OCI-LY1 (cell line): ENCODE results near the gene GFRA4.

Experiments
- H2AFZ ChIP-seq: fragments of 200-600 bp; sonication (generic), shearing (Covaris generic); 2 replicates; pipeline ENCODE4 v1.6.0; 2014; ENCODE audit warnings: antibody characterized with exemption, mild to moderate bottlenecking, low read length
- H3F3A ChIP-seq: fragments of 200-600 bp; sonication (generic), shearing (Covaris generic); 2 replicates; pipeline ENCODE4 v1.6.0; 2014; ENCODE audit warnings: mild to moderate bottlenecking, antibody characterized with exemption, low read length, moderate library complexity; ENCODE audit not compliant: insufficient read depth
- H3K27ac ChIP-seq: fragments of 200-600 bp; sonication (generic); 2 replicates; pipeline ENCODE4 v1.5.1; 2014; ENCODE audit warnings: low read length, mixed run types, mild to moderate bottlenecking, low read depth; ENCODE audit not compliant: poor library complexity, severe bottlenecking
- H3K27me3 ChIP-seq: fragments of 200-600 bp; sonication (generic); 2 replicates; pipeline ENCODE4 v1.6.0; 2014; ENCODE audit warnings: antibody characterized with exemption, mild to moderate bottlenecking, low read length, moderate library complexity; ENCODE audit not compliant: insufficient read depth
- H3K36me3 ChIP-seq: fragments of 200-600 bp; sonication (generic); 2 replicates; pipeline ENCODE4 v1.6.1; 2014; ENCODE audit warnings: mild to moderate bottlenecking, antibody characterized with exemption, low read length, moderate library complexity, mixed read lengths; ENCODE audit not compliant: insufficient read depth
- H3K4me1 ChIP-seq: fragments of 200-600 bp; sonication (generic); 2 replicates; pipeline ENCODE4 v1.5.1; 2014; ENCODE audit warnings: mild to moderate bottlenecking, low read length, moderate library complexity; ENCODE audit not compliant: insufficient read depth, severe bottlenecking
- H3K4me2 ChIP-seq: fragments of 200-600 bp; sonication (generic), shearing (Covaris generic); 2 replicates; pipeline ENCODE4 v1.6.1; 2014; ENCODE audit warnings: low read length
- H3K4me3 ChIP-seq: fragments of 200-600 bp; sonication (generic); 2 replicates; pipeline ENCODE4 v1.5.1; 2014; ENCODE audit warnings: low read length, low read depth, mild to moderate bottlenecking, mixed read lengths; ENCODE audit not compliant: poor library complexity, severe bottlenecking
- H3K79me2 ChIP-seq: fragments of 200-600 bp; shearing (Covaris generic); 2 replicates; pipeline ENCODE4 v1.6.1; 2016; ENCODE audit warnings: mixed run types, low read length, mixed read lengths; ENCODE audit not compliant: insufficient read depth
- H3K9ac ChIP-seq: fragments of 200-600 bp; sonication (generic), shearing (Covaris generic); 2 replicates; pipeline ENCODE4 v1.6.1; 2014; ENCODE audit warnings: mild to moderate bottlenecking, low read length, mixed read lengths
- H3K9me2 ChIP-seq: fragments of 200-600 bp; sonication (generic), shearing (Covaris generic); 2 replicates; pipeline ENCODE4 v1.6.1; 2014; ENCODE audit warnings: low read depth, mild to moderate bottlenecking, low read length, mixed read lengths
- H3K9me3 ChIP-seq: fragments of 200-600 bp; shearing (Covaris generic); 2 replicates; pipeline ENCODE4 v1.6.1; 2014; ENCODE audit warnings: low read length, mixed read lengths
- H4K20me1 ChIP-seq: fragments of 200-600 bp; sonication (generic), shearing (Covaris generic); 2 replicates; pipeline ENCODE4 v1.6.0; 2016; ENCODE audit warnings: mild to moderate bottlenecking, low read length; ENCODE audit not compliant: insufficient read depth
- EZH2 ChIP-seq: fragments of 200-600 bp; sonication (generic), shearing (Covaris generic); IDR thresholded peaks from 2 replicates; pipeline ENCODE4 v1.8.0; 2017; ENCODE audit warnings: borderline replicate concordance, mixed run types, mild to moderate bottlenecking, antibody characterized with exemption, low read length, moderate library complexity, mixed read lengths
- TF ChIP-seq, protein P1 (sequence below): fragments of 200-600 bp; sonication (generic), shearing (Covaris generic); IDR thresholded peaks from 2 replicates; pipeline ENCODE4 v1.5.1; 2017; ENCODE audit warnings: mild to moderate bottlenecking, antibody characterized with exemption, low read length, moderate library complexity, mixed read lengths

GFRA4 gene

DNA sequence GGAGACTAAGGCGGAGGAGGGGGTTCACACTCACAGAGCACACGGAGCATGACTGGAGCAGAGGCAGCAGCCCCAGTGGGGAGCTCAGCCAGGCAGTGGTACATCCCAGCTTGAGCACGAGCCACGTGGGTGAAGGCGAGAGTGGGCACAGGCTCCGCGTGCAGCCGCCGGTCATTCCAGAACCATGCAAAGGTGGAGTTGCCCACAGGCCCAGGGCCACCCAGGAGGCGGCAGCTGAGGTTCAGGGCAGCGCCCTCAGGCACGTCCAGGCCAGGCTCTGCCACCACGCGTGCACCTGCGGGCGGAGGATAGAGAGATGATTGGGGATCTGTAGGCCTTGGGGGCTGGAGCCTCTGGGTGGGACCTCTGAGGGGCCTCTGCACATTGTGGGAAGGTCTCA, 28.1 kb upstream of the GFRA4 start:
- Histone ChIP-seq H3K4me3 (no peak overlapping the region), H3K27me3 (no peaks in the 10 kb centered on the region; the same call in 1 of the 2 replicates), H3K9me3 (0 out of 2 replicates have a peak, but pooled peaks cover under 1% of the 10 kb centered on the region), H3K36me3 (no peaks in the 10 kb centered on the region), H3K79me2 (no peaks in the 10 kb centered on the region), H3K27ac (no peak overlapping the region), H4K20me1 (no peaks in the 10 kb centered on the region), H3K4me1 (no peaks in the 10 kb centered on the region), H3K9ac (no peak overlapping the region), H3K9me2 (no peaks in the 10 kb centered on the region), H2AFZ (no peak overlapping the region), H3F3A (no peaks in the 10 kb centered on the region), H3K4me2 (no peak overlapping the region)
- TF ChIP-seq, protein P1, sequence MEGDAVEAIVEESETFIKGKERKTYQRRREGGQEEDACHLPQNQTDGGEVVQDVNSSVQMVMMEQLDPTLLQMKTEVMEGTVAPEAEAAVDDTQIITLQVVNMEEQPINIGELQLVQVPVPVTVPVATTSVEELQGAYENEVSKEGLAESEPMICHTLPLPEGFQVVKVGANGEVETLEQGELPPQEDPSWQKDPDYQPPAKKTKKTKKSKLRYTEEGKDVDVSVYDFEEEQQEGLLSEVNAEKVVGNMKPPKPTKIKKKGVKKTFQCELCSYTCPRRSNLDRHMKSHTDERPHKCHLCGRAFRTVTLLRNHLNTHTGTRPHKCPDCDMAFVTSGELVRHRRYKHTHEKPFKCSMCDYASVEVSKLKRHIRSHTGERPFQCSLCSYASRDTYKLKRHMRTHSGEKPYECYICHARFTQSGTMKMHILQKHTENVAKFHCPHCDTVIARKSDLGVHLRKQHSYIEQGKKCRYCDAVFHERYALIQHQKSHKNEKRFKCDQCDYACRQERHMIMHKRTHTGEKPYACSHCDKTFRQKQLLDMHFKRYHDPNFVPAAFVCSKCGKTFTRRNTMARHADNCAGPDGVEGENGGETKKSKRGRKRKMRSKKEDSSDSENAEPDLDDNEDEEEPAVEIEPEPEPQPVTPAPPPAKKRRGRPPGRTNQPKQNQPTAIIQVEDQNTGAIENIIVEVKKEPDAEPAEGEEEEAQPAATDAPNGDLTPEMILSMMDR = no peak
- TF ChIP-seq EZH2 = no peak

DNA sequence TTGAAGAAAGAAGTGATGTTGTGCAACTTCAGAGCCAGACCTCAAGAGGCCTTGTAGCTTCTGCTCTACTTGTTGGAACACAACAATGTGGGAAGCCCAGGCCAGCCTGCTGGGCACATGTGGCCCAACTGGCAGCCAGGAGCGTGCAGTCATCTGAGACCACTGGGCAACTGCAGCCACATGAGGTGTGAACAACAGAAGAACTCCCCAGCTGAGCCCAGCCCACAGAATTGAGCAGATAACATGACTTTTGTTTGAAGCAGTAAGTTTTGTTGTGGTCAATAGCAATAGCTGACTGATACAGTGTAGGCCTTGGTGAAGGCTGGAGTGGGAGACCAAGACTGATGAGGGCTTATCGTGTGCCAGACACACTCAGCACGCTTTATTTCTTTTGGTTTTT, 27.2 kb upstream of the GFRA4 start:
- Histone ChIP-seq H3K36me3 (no peaks in the 10 kb centered on the region), H2AFZ (no peak overlapping the region), H3K4me2 (no peak overlapping the region), H3K27ac (no peak overlapping the region), H4K20me1 (no peaks in the 10 kb centered on the region), H3K4me1 (no peaks in the 10 kb centered on the region), H3K9me2 (no peaks in the 10 kb centered on the region), H3F3A (no peaks in the 10 kb centered on the region), H3K27me3 (no peaks in the 10 kb centered on the region; the same call in 1 of the 2 replicates), H3K9ac (no peak overlapping the region), H3K4me3 (no peak overlapping the region), H3K79me2 (no peaks in the 10 kb centered on the region), H3K9me3 (no peaks in the 10 kb centered on the region)
- TF ChIP-seq, protein P1 = no peak
- TF ChIP-seq EZH2 = no peak

DNA sequence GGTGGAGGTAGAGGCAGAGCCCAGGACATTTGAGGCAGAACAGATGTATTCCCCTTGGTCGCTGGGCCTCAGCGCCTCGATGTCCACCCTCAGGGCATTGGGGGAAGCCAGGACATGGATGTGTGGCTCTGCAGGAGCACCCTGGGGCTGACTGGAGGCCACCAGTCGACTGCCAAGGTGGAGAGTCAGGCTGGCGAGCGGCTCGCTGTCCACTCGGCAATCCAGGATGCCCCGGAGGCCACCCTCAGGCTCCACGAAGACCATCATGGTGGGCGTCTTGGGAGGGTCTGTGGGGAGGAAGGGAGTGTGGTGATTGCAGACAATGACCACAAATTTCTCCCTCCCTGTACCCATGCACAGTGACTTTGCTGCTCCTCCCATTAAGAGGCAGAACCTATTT, 26.8 kb upstream of the GFRA4 start:
- Histone ChIP-seq H3K79me2 (no peaks in the 10 kb centered on the region), H3K36me3 (no peaks in the 10 kb centered on the region), H3K27me3 (peaks cover 3% of the 10 kb centered on the region), H2AFZ (no peak overlapping the region), H3F3A (no peaks in the 10 kb centered on the region), H3K27ac (no peak overlapping the region), H3K9me2 (no peaks in the 10 kb centered on the region), H3K9me3 (no peaks in the 10 kb centered on the region), H4K20me1 (no peaks in the 10 kb centered on the region), H3K4me1 (no peaks in the 10 kb centered on the region), H3K4me2 (no peak overlapping the region), H3K9ac (no peak overlapping the region), H3K4me3 (no peak overlapping the region)
- TF ChIP-seq, protein P1 = no peak
- no peak for TF ChIP-seq EZH2
